Neural cell (in vitro differentiated cells): ENCODE data around the gene ROBO1. TPM values are rescaled to one million over a fixed set of nuclear protein-coding genes. Genes with fewer than 3 reads are reported as not detected.

ENCODE experiments used
- H2AFZ ChIP-seq: fragments of 200-600, 300-800 bp; sonication (generic), shearing (Covaris generic); 2 replicates; pipeline ENCODE4 v1.6.0; 2014; ENCODE audit warnings: low read depth, mild to moderate bottlenecking, antibody characterized with exemption, low read length, moderate library complexity
- H3F3A ChIP-seq: fragments of 200-600 bp; shearing (Covaris generic); 2 replicates; pipeline ENCODE4 v1.6.1; 2016; ENCODE audit warnings: mild to moderate bottlenecking, moderate library complexity, mixed read lengths, antibody characterized with exemption, low read length; ENCODE audit not compliant: insufficient read depth, poor library complexity, severe bottlenecking
- H3K27ac ChIP-seq: fragments of 200-600, 300-800 bp; sonication (generic), shearing (Covaris generic); 2 replicates; pipeline ENCODE4 v1.5.1; 2014; ENCODE audit warnings: mild to moderate bottlenecking, low read length, moderate library complexity
- H3K27me3 ChIP-seq: fragments of 300-800, 200-600 bp; sonication (generic), shearing (Covaris generic); 2 replicates; pipeline ENCODE4 v1.6.0; 2014; ENCODE audit warnings: mild to moderate bottlenecking, low read depth, low read length, moderate library complexity; ENCODE audit not compliant: insufficient read depth
- H3K36me3 ChIP-seq: fragments of 300-800, 200-600 bp; sonication (generic), shearing (Covaris generic); 2 replicates; pipeline ENCODE4 v1.5.1; 2014; ENCODE audit warnings: mild to moderate bottlenecking, antibody characterized with exemption, low read length, moderate library complexity; ENCODE audit not compliant: insufficient read depth
- H3K4me2 ChIP-seq: fragments of 300-800, 200-600 bp; sonication (generic), shearing (Covaris generic); 2 replicates; pipeline ENCODE4 v1.6.0; 2014; ENCODE audit warnings: mild to moderate bottlenecking, low read length
- H3K4me3 ChIP-seq: fragments of 300-800, 200-600 bp; sonication (generic), shearing (Covaris generic); 2 replicates; pipeline ENCODE4 v1.5.1; 2014; ENCODE audit warnings: mild to moderate bottlenecking, low read length, moderate library complexity
- H3K79me2 ChIP-seq: fragments of 200-600 bp; shearing (Covaris generic); replicated peaks from 2 replicates; pipeline ENCODE4 v1.6.0; 2014; ENCODE audit warnings: mild to moderate bottlenecking, low read length, moderate library complexity; ENCODE audit not compliant: insufficient read depth
- H3K9ac ChIP-seq: fragments of 300-800, 200-600 bp; sonication (generic), shearing (Covaris generic); 2 replicates; pipeline ENCODE4 v1.6.1; 2016; ENCODE audit warnings: mild to moderate bottlenecking, low read length, mixed read lengths
- H3K9me2 ChIP-seq: fragments of 200-600 bp; shearing (Covaris generic); 2 replicates; pipeline ENCODE4 v1.6.1; 2016; ENCODE audit warnings: mild to moderate bottlenecking, low read length, mixed read lengths; ENCODE audit not compliant: insufficient read depth
- H3K9me3 ChIP-seq: fragments of 200-600, 300-800 bp; sonication (generic), shearing (Covaris generic); 2 replicates; pipeline ENCODE4 v1.6.1; 2016; ENCODE audit warnings: mild to moderate bottlenecking, mixed run types, low read length, moderate library complexity, mixed read lengths
- H4K20me1 ChIP-seq: fragments of 200-600 bp; shearing (Covaris generic); 2 replicates; pipeline ENCODE4 v1.6.1; 2016; ENCODE audit warnings: mild to moderate bottlenecking, mixed run types; ENCODE audit not compliant: insufficient read depth
- CTCF ChIP-seq: fragments of 450-650 bp; IDR thresholded peaks from 2 replicates; pipeline ENCODE4 v1.5.1; 2014; ENCODE audit warnings: antibody characterized with exemption, mild to moderate bottlenecking, moderate library complexity; ENCODE audit not compliant: poor library complexity, severe bottlenecking
- EP300 ChIP-seq: fragments of 450-650 bp; conservative IDR thresholded peaks from 2 replicates; pipeline ENCODE4 v1.6.1; 2014; ENCODE audit warnings: antibody characterized with exemption, mild to moderate bottlenecking, moderate library complexity; ENCODE audit not compliant: poor library complexity, severe bottlenecking
- EZH2 ChIP-seq: fragments of 200-600, 300-800 bp; shearing (Covaris generic), sonication (generic); IDR thresholded peaks from 2 replicates; pipeline ENCODE4 v1.6.1; 2014; ENCODE audit warnings: antibody characterized with exemption, low read length, borderline replicate concordance, mild to moderate bottlenecking; ENCODE audit not compliant: insufficient read depth, poor library complexity, severe bottlenecking
- MXI1 ChIP-seq: fragments of 450-650 bp; conservative IDR thresholded peaks from 2 replicates; pipeline ENCODE4 v1.6.1; 2014; ENCODE audit warnings: antibody characterized with exemption, mild to moderate bottlenecking; ENCODE audit not compliant: poor library complexity, severe bottlenecking
- POLR2AphosphoS5 ChIP-seq: IDR thresholded peaks from 2 replicates; pipeline ENCODE4 v1.6.1; 2012
- RAD21 ChIP-seq: fragments of 450-650 bp; conservative IDR thresholded peaks from 2 replicates; pipeline ENCODE4 v1.6.1; 2014; ENCODE audit warnings: antibody characterized with exemption, mild to moderate bottlenecking, moderate library complexity
- REST ChIP-seq: IDR thresholded peaks from 2 replicates; pipeline ENCODE4 v1.6.1; 2012; ENCODE audit warnings: borderline replicate concordance
- SMC3 ChIP-seq: fragments of 450-650 bp; conservative IDR thresholded peaks from 2 replicates; pipeline ENCODE4 v1.6.1; 2014; ENCODE audit warnings: antibody characterized with exemption, mild to moderate bottlenecking, moderate library complexity; ENCODE audit not compliant: poor library complexity
- TAF1 ChIP-seq: IDR thresholded peaks from 2 replicates; pipeline ENCODE4 v1.6.1; 2012; ENCODE audit warnings: low read depth
- polyA plus RNA-seq: library from polyadenylated mRNA; depleted of rRNA; stranded (reverse); fragments of >200 nt; gene quantifications from 2 replicates; pipeline ENCODE4 v1.2.3, GENCODE V29; 2014

ROBO1 gene
- polyA plus RNA-seq, 1 donor from 2014 or later: 183 TPM

DNA sequence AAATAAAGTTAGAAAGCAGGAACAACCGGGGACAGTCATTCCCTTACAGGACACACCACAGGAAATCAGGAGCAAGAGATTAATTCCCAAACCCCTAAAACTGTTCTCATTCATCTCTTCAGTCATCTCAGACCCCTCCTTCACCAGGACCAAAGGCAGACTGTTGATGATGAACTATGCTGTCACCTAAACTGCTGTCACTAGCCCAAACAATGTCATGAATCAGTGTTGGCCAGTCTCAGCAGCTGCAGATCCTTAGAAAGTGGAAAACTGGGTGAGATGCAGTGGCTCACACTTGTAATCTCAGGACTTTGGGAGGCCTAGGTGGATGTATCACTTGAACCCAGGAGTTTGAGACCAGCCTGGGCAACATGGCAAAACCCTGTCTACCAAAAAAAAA lies 909.6 kb downstream of the ROBO1 start:
- H3K36me3 ChIP-seq: no peaks in the 10 kb centered on the region
- H3K9me3 ChIP-seq: no peaks in the 10 kb centered on the region
- H2AFZ ChIP-seq: no peak overlapping the region
- TF ChIP-seq MXI1 (no peak), POLR2AphosphoS5 (no peak)
- no peak overlapping the region for H3K27ac ChIP-seq
- no peak overlapping the region for H3K4me3 ChIP-seq
- no peak overlapping the region for H3K4me2 ChIP-seq
- H3F3A ChIP-seq: no peaks in the 10 kb centered on the region
- no peaks in the 10 kb centered on the region for H4K20me1 ChIP-seq
- H3K9me2 ChIP-seq: no peaks in the 10 kb centered on the region
- H3K27me3 ChIP-seq: no peaks in the 10 kb centered on the region
- no peak overlapping the region for H3K9ac ChIP-seq
- H3K79me2 ChIP-seq: peaks cover 18% of the 10 kb centered on the region

GRCh38 chr3:78857494-78858111 lies 910.2 kb downstream of the ROBO1 start:
- peaks cover 18% of the 10 kb centered on the region for H3K79me2 ChIP-seq
- H3K9ac ChIP-seq: no peak overlapping the region
- H3F3A ChIP-seq: no peaks in the 10 kb centered on the region
- H3K27me3 ChIP-seq: no peaks in the 10 kb centered on the region
- no peak overlapping the region for H3K27ac ChIP-seq
- H3K36me3 ChIP-seq: no peaks in the 10 kb centered on the region
- no peak overlapping the region for H2AFZ ChIP-seq
- no peaks in the 10 kb centered on the region for H3K9me2 ChIP-seq
- no peak overlapping the region for H3K4me3 ChIP-seq
- H3K4me2 ChIP-seq: no peak overlapping the region
- no peaks in the 10 kb centered on the region for H3K9me3 ChIP-seq
- TF ChIP-seq SMC3 (no peak), TAF1 (no peak), EZH2 (no peak), MXI1 (no peak), POLR2AphosphoS5 (no peak), EP300 (no peak), CTCF (no peak), REST (no peak), RAD21 (no peak)
- no peaks in the 10 kb centered on the region for H4K20me1 ChIP-seq

GRCh38 chr3:78856164-78856563 lies 911.6 kb downstream of the ROBO1 start:
- no peaks in the 10 kb centered on the region for H3F3A ChIP-seq
- no peak overlapping the region for H3K9ac ChIP-seq
- no peaks in the 10 kb centered on the region for H3K9me3 ChIP-seq
- H2AFZ ChIP-seq: no peak overlapping the region
- no peak overlapping the region for H3K4me3 ChIP-seq
- no peaks in the 10 kb centered on the region for H3K9me2 ChIP-seq
- H3K79me2 ChIP-seq: peaks cover 17% of the 10 kb centered on the region
- H4K20me1 ChIP-seq: no peaks in the 10 kb centered on the region
- no peaks in the 10 kb centered on the region for H3K27me3 ChIP-seq
- no peak for TF ChIP-seq REST
- no peak for TF ChIP-seq EZH2
- no peak for TF ChIP-seq TAF1
- no peak for TF ChIP-seq EP300
- no peak for TF ChIP-seq MXI1
- TF ChIP-seq SMC3: no peak
- no peak for TF ChIP-seq POLR2AphosphoS5
- TF ChIP-seq RAD21: no peak
- no peak for TF ChIP-seq CTCF
- H3K36me3 ChIP-seq: no peaks in the 10 kb centered on the region
- no peak overlapping the region for H3K4me2 ChIP-seq
- H3K27ac ChIP-seq: no peak overlapping the region
